ENCODE data around the gene FGF1. TPM values are rescaled to one million over a fixed set of nuclear protein-coding genes. Genes with fewer than 3 reads are reported as not detected.

Gene FGF1
- total RNA-seq, 2 experiments from 2014 or later, result not detected

DNA sequence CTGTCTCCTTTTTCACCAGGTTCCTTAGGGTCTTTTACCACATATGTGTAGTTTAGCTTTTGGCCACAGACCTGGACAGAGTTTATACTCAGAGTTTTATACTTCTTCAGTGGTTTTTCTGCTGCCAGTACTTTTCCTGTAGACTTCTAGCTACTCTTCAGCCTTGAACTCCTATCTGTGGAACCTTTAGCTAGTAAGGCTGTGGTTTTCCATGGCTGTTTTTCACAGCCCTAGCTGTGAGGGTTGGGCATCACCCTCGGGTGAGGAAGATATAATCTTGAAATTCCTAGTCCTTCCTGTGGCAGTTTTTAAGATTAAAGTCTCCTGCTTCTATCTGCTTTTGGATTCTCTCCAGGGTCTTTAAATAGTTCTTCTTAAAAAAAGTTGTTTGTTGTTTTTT lies 109.1 kb downstream of the FGF1 start:
- intact Hi-C loops (cut with DNase I, micrococcal nuclease), result no loop called here

DNA sequence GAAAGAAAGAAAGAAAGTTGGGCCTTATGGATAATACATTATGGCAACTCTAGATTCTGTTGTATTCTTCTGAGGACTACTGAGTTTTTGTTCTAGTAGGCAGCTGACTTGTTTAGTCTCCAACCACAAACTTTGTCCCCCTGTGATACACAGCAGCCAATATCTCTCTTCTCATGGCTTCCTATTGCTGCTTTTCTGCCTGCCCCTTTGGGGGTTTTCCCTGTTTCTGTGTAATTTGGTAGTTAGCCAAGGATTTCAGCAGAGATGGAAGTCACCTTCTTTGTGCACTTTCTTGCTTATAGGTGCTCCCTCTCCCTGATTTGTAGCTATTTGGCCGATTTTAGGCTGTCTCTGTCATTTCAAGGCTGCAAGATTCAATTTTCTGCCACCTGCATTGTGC lies 109.6 kb downstream of the FGF1 start:
- intact Hi-C loops (cut with DNase I, micrococcal nuclease), result no loop called here
- H3K36me3 ChIP-seq (ENCODE audit: insufficient read depth, low read length), result no peaks in the 10 kb centered on the region
- peaks cover 34% of the 10 kb centered on the region for H3K4me1 Mint-ChIP-seq (ENCODE audit: low read depth)
- no peaks in the 10 kb centered on the region for H3K27me3 ChIP-seq (ENCODE audit: control insufficient read depth in 1 of 2, insufficient read depth in 2 of 2, low read length in 2 of 2)
- H3K4me3 Mint-ChIP-seq, result no peak overlapping the region
- ChIA-PET POLR2A (interaction anchor here (0.6 kb wide), 1 partner anchor 27 kb away, joined by 3 read pairs; no protein-coding TSS in a partner anchor), CTCF (no interaction called here)
- no peak for ATAC-seq (ENCODE audit: poor library complexity)
- peak in 2 of 14 experiments; percentile 11 to 17 for DNase-seq
- H3K27ac ChIP-seq (ENCODE audit: low read depth in 1 of 2, low read length in 2 of 2), result no peak overlapping the region
- H3K4me3 ChIP-seq (ENCODE audit: low read length), result no peak overlapping the region
- H3K9me3 Mint-ChIP-seq, result peaks cover 9% of the 10 kb centered on the region
- H3K36me3 Mint-ChIP-seq (ENCODE audit: low read depth), result no peaks in the 10 kb centered on the region
- peaks cover 3 to 9% of the 10 kb centered on the region in 2 experiments for H3K9me3 ChIP-seq (ENCODE audit: control insufficient read depth in 1 of 2, insufficient read depth in 1 of 2, low read length in 2 of 2)
- H3K4me1 ChIP-seq (ENCODE audit: insufficient read depth, low read length), result peaks cover 18% of the 10 kb centered on the region
- no peak overlapping the region for H3K27ac Mint-ChIP-seq
- TF ChIP-seq, protein P1, sequence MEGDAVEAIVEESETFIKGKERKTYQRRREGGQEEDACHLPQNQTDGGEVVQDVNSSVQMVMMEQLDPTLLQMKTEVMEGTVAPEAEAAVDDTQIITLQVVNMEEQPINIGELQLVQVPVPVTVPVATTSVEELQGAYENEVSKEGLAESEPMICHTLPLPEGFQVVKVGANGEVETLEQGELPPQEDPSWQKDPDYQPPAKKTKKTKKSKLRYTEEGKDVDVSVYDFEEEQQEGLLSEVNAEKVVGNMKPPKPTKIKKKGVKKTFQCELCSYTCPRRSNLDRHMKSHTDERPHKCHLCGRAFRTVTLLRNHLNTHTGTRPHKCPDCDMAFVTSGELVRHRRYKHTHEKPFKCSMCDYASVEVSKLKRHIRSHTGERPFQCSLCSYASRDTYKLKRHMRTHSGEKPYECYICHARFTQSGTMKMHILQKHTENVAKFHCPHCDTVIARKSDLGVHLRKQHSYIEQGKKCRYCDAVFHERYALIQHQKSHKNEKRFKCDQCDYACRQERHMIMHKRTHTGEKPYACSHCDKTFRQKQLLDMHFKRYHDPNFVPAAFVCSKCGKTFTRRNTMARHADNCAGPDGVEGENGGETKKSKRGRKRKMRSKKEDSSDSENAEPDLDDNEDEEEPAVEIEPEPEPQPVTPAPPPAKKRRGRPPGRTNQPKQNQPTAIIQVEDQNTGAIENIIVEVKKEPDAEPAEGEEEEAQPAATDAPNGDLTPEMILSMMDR (IDR thresholded peaks at IDR 0.05), result no peak
- H3K27me3 Mint-ChIP-seq, result no peaks in the 10 kb centered on the region

More for the DNA sequence above, 109.1 kb downstream of the FGF1 start:
- no peak overlapping the region for H3K27ac Mint-ChIP-seq
- H3K27ac ChIP-seq (ENCODE audit: low read depth in 1 of 2, low read length in 2 of 2), result no peak overlapping the region
- peaks cover 3 to 9% of the 10 kb centered on the region in 2 experiments for H3K9me3 ChIP-seq (ENCODE audit: control insufficient read depth in 1 of 2, insufficient read depth in 1 of 2, low read length in 2 of 2)
- peaks cover 9% of the 10 kb centered on the region for H3K9me3 Mint-ChIP-seq
- TF ChIP-seq, protein P1 (IDR thresholded peaks at IDR 0.05), result no peak
- ATAC-seq (ENCODE audit: poor library complexity), result no peak
- peaks cover 22% of the 10 kb centered on the region for H3K4me1 ChIP-seq (ENCODE audit: insufficient read depth, low read length)
- H3K36me3 Mint-ChIP-seq (ENCODE audit: low read depth), result no peaks in the 10 kb centered on the region
- CTCF ChIA-PET, result no interaction called here
- H3K4me1 Mint-ChIP-seq (ENCODE audit: low read depth), result peaks cover 39% of the 10 kb centered on the region
- POLR2A ChIA-PET, result no interaction called here
- H3K36me3 ChIP-seq (ENCODE audit: insufficient read depth, low read length), result no peaks in the 10 kb centered on the region
- no peaks in the 10 kb centered on the region for H3K27me3 ChIP-seq (ENCODE audit: control insufficient read depth in 1 of 2, insufficient read depth in 2 of 2, low read length in 2 of 2)
- DNase-seq, result no peak
- no peak overlapping the region for H3K4me3 ChIP-seq (ENCODE audit: low read length)
- no peak overlapping the region for H3K4me3 Mint-ChIP-seq
- H3K27me3 Mint-ChIP-seq, result no peaks in the 10 kb centered on the region

DNA sequence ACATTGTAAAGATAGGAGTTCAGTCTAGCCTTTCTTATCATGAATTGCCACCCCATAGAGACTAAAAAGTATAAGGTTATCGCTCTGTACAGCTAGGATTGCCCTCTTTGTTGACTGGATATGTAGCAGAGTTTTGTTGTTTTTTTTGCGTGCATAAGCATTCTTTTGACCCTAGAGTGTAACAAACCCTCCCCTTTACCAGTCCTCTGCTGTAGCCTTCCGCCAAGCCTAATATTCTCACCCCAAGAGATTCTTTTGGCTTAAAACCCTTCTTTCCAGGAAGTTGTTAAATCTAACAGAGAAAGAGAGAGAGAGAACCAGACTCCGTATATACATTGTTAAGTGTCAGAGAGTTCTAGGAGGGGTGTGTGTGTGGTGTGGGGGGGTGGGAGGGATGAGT lies 113.9 kb downstream of the FGF1 start:
- Mint-ChIP-seq H3K27ac (no peak overlapping the region), H3K4me1 (ENCODE audit: low read depth) (peaks cover 7% of the 10 kb centered on the region), H3K27me3 (no peaks in the 10 kb centered on the region), H3K9me3 (no peaks in the 10 kb centered on the region), H3K36me3 (ENCODE audit: low read depth) (no peaks in the 10 kb centered on the region), H3K4me3 (no peak overlapping the region)
- ChIA-PET POLR2A (no interaction called here), CTCF (no interaction called here)
- no peaks in the 10 kb centered on the region for H3K27me3 ChIP-seq (ENCODE audit: control insufficient read depth in 1 of 2, insufficient read depth in 2 of 2, low read length in 2 of 2)
- H3K4me3 ChIP-seq (ENCODE audit: low read length), result no peak overlapping the region
- intact Hi-C loops (cut with DNase I, micrococcal nuclease), result no loop called here
- no peak overlapping the region for H3K27ac ChIP-seq (ENCODE audit: low read depth in 1 of 2, low read length in 2 of 2)
- H3K9me3 ChIP-seq (ENCODE audit: control insufficient read depth in 1 of 2, insufficient read depth in 1 of 2, low read length in 2 of 2), result no peaks in the 10 kb centered on the region
- DNase-seq (no peak), ATAC-seq (ENCODE audit: poor library complexity) (no peak)
- no peaks in the 10 kb centered on the region for H3K4me1 ChIP-seq (ENCODE audit: insufficient read depth, low read length)
- H3K36me3 ChIP-seq (ENCODE audit: insufficient read depth, low read length), result no peaks in the 10 kb centered on the region
- TF ChIP-seq, protein P1 (IDR thresholded peaks at IDR 0.05), result no peak
